ENCODE data around the gene DYNC2LI1. TPM values are rescaled to one million over a fixed set of nuclear protein-coding genes. Genes with fewer than 3 reads are reported as not detected.
"Not testable (repeated sequence)": the region's sequence is repeated elsewhere in the genome, so short reads cannot be mapped to it uniquely, and the experiment has no call there.

Gene DYNC2LI1
- 20.0 and 22.0 TPM in 2 replicates for total RNA-seq
- long read RNA-seq, transcript DYNC2LI1-210 (13 exons, 1,346 nt), result minor isoform, 18 of 73 reads
- long read RNA-seq, transcript DYNC2LI1-201 (13 exons, 1,399 nt), result major isoform, 32 of 73 reads
- long read RNA-seq, partial matches to known transcripts, result 9 of 73 reads
- long read RNA-seq, other reads (novel, unspliced or antisense), result 13 of 73 reads

GRCh38 chr2:43773876-43774613 lies at the start of gene DYNC2LI1:
TSS of gene DYNC2LI1 (plus strand) at chr2:43774039. CDS start at chr2:43774139, 100 bp downstream.
- Mint-ChIP-seq H3K4me1 (peaks cover 12% of the 10 kb centered on the region), H3K27me3 (ENCODE audit: low read depth) (no peaks in the 10 kb centered on the region), H3K36me3 (ENCODE audit: low read depth) (no peaks in the 10 kb centered on the region), H3K27ac (ENCODE audit: unreplicated experiment) (peak within 1 kb of the TSS; percentile 99), H3K4me3 (peak within 1 kb of the TSS; percentile 98), H3K9me3 (no peaks in the 10 kb centered on the region)
- DNase-seq (ENCODE audit: low read depth, low spot score), result peak; percentile 75
- TF ChIP-seq CTCF (conservative IDR thresholded peaks at IDR 0.05), result no peak

- Mint-ChIP-seq H3K4me3 (no peak overlapping the region), H3K4me1 (peaks cover 11% of the 10 kb centered on the region), H3K27me3 (ENCODE audit: low read depth) (no peaks in the 10 kb centered on the region), H3K9me3 (no peaks in the 10 kb centered on the region), H3K36me3 (ENCODE audit: low read depth) (no peaks in the 10 kb centered on the region), H3K27ac (ENCODE audit: unreplicated experiment) (peak overlapping the region; percentile 15)
- DNase-seq (ENCODE audit: low read depth, low spot score), result no peak
- TF ChIP-seq CTCF (conservative IDR thresholded peaks at IDR 0.05), result no peak
Observed at GRCh38 chr2:43724728-43725526, 48.9 kb upstream of the DYNC2LI1 start.

GRCh38 chr2:43725711-43726246 lies 48.1 kb upstream of the DYNC2LI1 start:
- no peaks in the 10 kb centered on the region for H3K27me3 Mint-ChIP-seq (ENCODE audit: low read depth)
- H3K4me3 Mint-ChIP-seq, result no peak overlapping the region
- H3K27ac Mint-ChIP-seq (ENCODE audit: unreplicated experiment), result no peak overlapping the region
- no peaks in the 10 kb centered on the region for H3K9me3 Mint-ChIP-seq
- TF ChIP-seq CTCF (conservative IDR thresholded peaks at IDR 0.05), result no peak
- H3K4me1 Mint-ChIP-seq, result peaks cover 11% of the 10 kb centered on the region
- no peak for DNase-seq (ENCODE audit: low read depth, low spot score)
- H3K36me3 Mint-ChIP-seq (ENCODE audit: low read depth), result no peaks in the 10 kb centered on the region

- H3K4me3 Mint-ChIP-seq; H3K27me3 Mint-ChIP-seq (ENCODE audit: low read depth); H3K9me3 Mint-ChIP-seq; H3K36me3 Mint-ChIP-seq (ENCODE audit: low read depth); DNase-seq (ENCODE audit: low read depth, low spot score); H3K27ac Mint-ChIP-seq (ENCODE audit: unreplicated experiment): not testable (repeated sequence)
- H3K4me1 Mint-ChIP-seq, result peaks cover 11% of the 10 kb centered on the region
Observed at GRCh38 chr2:43726961-43727633, 46.7 kb upstream of the DYNC2LI1 start.

GRCh38 chr2:43727634-43728014 lies 46.2 kb upstream of the DYNC2LI1 start:
- no peak for DNase-seq (ENCODE audit: low read depth, low spot score)
- H3K4me3 Mint-ChIP-seq, result no peak overlapping the region
- H3K36me3 Mint-ChIP-seq (ENCODE audit: low read depth), result no peaks in the 10 kb centered on the region
- peaks cover 11% of the 10 kb centered on the region for H3K4me1 Mint-ChIP-seq
- no peak overlapping the region for H3K27ac Mint-ChIP-seq (ENCODE audit: unreplicated experiment)
- TF ChIP-seq CTCF (conservative IDR thresholded peaks at IDR 0.05), result no peak
- no peaks in the 10 kb centered on the region for H3K9me3 Mint-ChIP-seq
- H3K27me3 Mint-ChIP-seq (ENCODE audit: low read depth), result no peaks in the 10 kb centered on the region

Data from neural crest cell (in vitro differentiated cells).